HCT116 (cell line): ENCODE measurements around the gene DIAPH3. TPM values are rescaled to one million over a fixed set of nuclear protein-coding genes. Genes with fewer than 3 reads are reported as not detected.

Experiments
- ATAC-seq: fragments of 200-7000 bp; cut with Tn5 transposase; 2 replicates; pipeline ENCODE4 v1.9.1; 2020; ENCODE audit warnings: mild to moderate bottlenecking, moderate library complexity
- BruUV-seq: library from RNA; stranded (reverse); fragments of 400-500 nt; replicated peaks from 2 replicates; lab custom pipeline; 2021; lab: Mats Ljungman, UMichigan
- CTCF ChIA-PET: fragments of 300-600 bp; sonication (Branson Sonifier 250); formaldehyde crosslinking; loops from one replicate; lab custom pipeline; 2021; ENCODE audit warnings: antibody characterized with exemption; lab: Charles Lee
- POLR2A ChIA-PET: fragments of 300-600, 350-600 bp; sonication (Branson Sonifier 250); formaldehyde crosslinking; loops from one replicate; lab custom pipeline; 2021; ENCODE audit warnings: antibody characterized with exemption; lab: Charles Lee
- RAD21 ChIA-PET, 2 experiments: fragments of 300-600 bp; sonication (Branson Sonifier 250); formaldehyde crosslinking; loops; one replicate each; lab custom pipeline; 2023; ENCODE audit warnings: low total read pairs in 2 of 2; ENCODE audit not compliant: uncharacterized antibody in 2 of 2, unreplicated experiment in 2 of 2, low non-redundant PET in 1 of 2; lab: Charles Lee
- DNase-seq: peaks from one replicate; pipeline ENCODE4 v3.0.0-alpha.2; 2010; ENCODE audit warnings: low read depth, low spot score
- H2AFZ ChIP-seq: fragments of 200-600 bp; shearing (Covaris generic), sonication (generic); 2 replicates; pipeline ENCODE4 v1.6.1; 2017; ENCODE audit warnings: low read depth, mixed run types, mixed read lengths, antibody characterized with exemption, low read length; ENCODE audit not compliant: poor library complexity, severe bottlenecking
- H3K27ac ChIP-seq: 2 replicates; pipeline ENCODE4 v1.5.1; 2012; ENCODE audit warnings: low read depth, low read length
- H3K27me3 ChIP-seq: fragments of 200-600 bp; sonication (generic); 2 replicates; pipeline ENCODE4 v1.6.1; 2016; ENCODE audit warnings: mixed run types, low read length, mixed read lengths; ENCODE audit not compliant: insufficient read depth
- H3K36me3 ChIP-seq, 2 experiments: fragments of 200-500 bp in 1 of 2; fragments of 200-600 bp in 1 of 2; sonication (Bioruptor generic) in 1 of 2; sonication (generic) in 1 of 2; 2 replicates each; pipeline versions ENCODE4 v1.5.1 to v1.6.1; 2014 to 2016; ENCODE audit warnings: low read length in 2 of 2, inconsistent platforms in 1 of 2, mixed read lengths in 1 of 2, mixed run types in 1 of 2; ENCODE audit not compliant: insufficient read depth in 2 of 2, control insufficient read depth in 1 of 2
- H3K4me1 ChIP-seq, 2 experiments: fragments of 200-600 bp in 1 of 2; sonication (generic) in 1 of 2; 2 replicates each; pipeline versions ENCODE4 v1.5.1 to v1.6.1; 2012 to 2017; ENCODE audit warnings: low read length in 2 of 2, inconsistent platforms in 1 of 2, mild to moderate bottlenecking in 1 of 2, mixed read lengths in 1 of 2, mixed run types in 1 of 2, moderate library complexity in 1 of 2; ENCODE audit not compliant: insufficient read depth in 2 of 2, control insufficient read depth in 1 of 2
- H3K4me2 ChIP-seq: fragments of 200-600 bp; sonication (generic); 2 replicates; pipeline ENCODE4 v1.6.1; 2017; ENCODE audit warnings: mixed run types, low read length, mixed read lengths
- H3K4me3 ChIP-seq, 2 experiments: fragments of 200-600 bp in 1 of 2; sonication (generic) in 1 of 2; replicated peaks in 1 of 2; 2 replicates each; pipeline ENCODE4 v1.5.1; 2011 to 2016; ENCODE audit warnings: low read length in 2 of 2, control low read depth in 1 of 2, low read depth in 1 of 2, mild to moderate bottlenecking in 1 of 2, mixed read lengths in 1 of 2, mixed run types in 1 of 2
- H3K79me2 ChIP-seq: fragments of 200-600 bp; sonication (generic); 2 replicates; pipeline ENCODE4 v1.6.1; 2017; ENCODE audit warnings: mild to moderate bottlenecking, mixed run types, low read length, moderate library complexity, mixed read lengths; ENCODE audit not compliant: insufficient read depth
- H3K9ac ChIP-seq: fragments of 200-600 bp; sonication (generic); 2 replicates; pipeline ENCODE4 v1.6.1; 2016; ENCODE audit warnings: low read length, mixed read lengths
- H3K9me2 ChIP-seq: fragments of 200-600 bp; sonication (generic), shearing (Covaris generic); 2 replicates; pipeline ENCODE4 v1.6.1; 2017; ENCODE audit warnings: mixed run types, mild to moderate bottlenecking, moderate library complexity; ENCODE audit not compliant: insufficient read depth
- H3K9me3 ChIP-seq, 2 experiments: fragments of 200-500 bp in 1 of 2; fragments of 200-600 bp in 1 of 2; sonication (Bioruptor generic) in 1 of 2; sonication (generic) in 1 of 2; 2 replicates each; pipeline ENCODE4 v1.6.1; 2014 to 2017; ENCODE audit warnings: low read length in 2 of 2, mixed read lengths in 2 of 2, inconsistent platforms in 1 of 2, low read depth in 1 of 2, mild to moderate bottlenecking in 1 of 2, mixed run types in 1 of 2, moderate library complexity in 1 of 2; ENCODE audit not compliant: control insufficient read depth in 1 of 2, insufficient read depth in 1 of 2
- H4K20me1 ChIP-seq: fragments of 200-600 bp; sonication (generic), shearing (Covaris generic); 2 replicates; pipeline ENCODE4 v1.6.1; 2017; ENCODE audit warnings: mixed run types, mild to moderate bottlenecking, moderate library complexity; ENCODE audit not compliant: insufficient read depth
- ATF3 ChIP-seq: IDR thresholded peaks from 2 replicates; pipeline ENCODE4 v1.6.1; 2012
- CEBPB ChIP-seq: IDR thresholded peaks from 2 replicates; pipeline ENCODE4 v1.6.1; 2012; ENCODE audit warnings: low read depth
- ELF1 ChIP-seq: IDR thresholded peaks from 2 replicates; pipeline ENCODE4 v1.6.1; 2012; ENCODE audit warnings: low read depth, borderline replicate concordance
- EZH2 ChIP-seq: fragments of 200-600 bp; sonication (generic); IDR thresholded peaks from 2 replicates; pipeline ENCODE4 v1.6.1; 2017; ENCODE audit warnings: antibody characterized with exemption, mixed run types
- EZH2phosphoT487 ChIP-seq: fragments of 200-600 bp; IDR thresholded peaks from 2 replicates; pipeline ENCODE4 v1.6.1; 2018; ENCODE audit warnings: antibody characterized with exemption, borderline replicate concordance
- FOSL1 ChIP-seq: IDR thresholded peaks from 2 replicates; pipeline ENCODE4 v1.6.1; 2012; ENCODE audit warnings: low read depth
- JUND ChIP-seq: IDR thresholded peaks from 2 replicates; pipeline ENCODE4 v1.6.1; 2012
- MAX ChIP-seq: IDR thresholded peaks from 2 replicates; pipeline ENCODE4 v1.6.1; 2012
- POLR2A ChIP-seq: IDR thresholded peaks from 2 replicates; pipeline ENCODE4 v1.7.0; 2011; ENCODE audit warnings: borderline replicate concordance; ENCODE audit not compliant: insufficient read depth, insufficient read length; ENCODE audit errors: extremely low read depth
- POLR2AphosphoS5 ChIP-seq: IDR thresholded peaks from 2 replicates; pipeline ENCODE4 v1.6.1; 2011; ENCODE audit warnings: mild to moderate bottlenecking, low read depth, low read length, moderate library complexity
- RAD21 ChIP-seq: IDR thresholded peaks from 2 replicates; pipeline ENCODE4 v1.6.1; 2012; ENCODE audit warnings: low read depth, mild to moderate bottlenecking
- REST ChIP-seq: IDR thresholded peaks from 2 replicates; pipeline ENCODE4 v1.6.1; 2012; ENCODE audit warnings: low read depth
- SP1 ChIP-seq: IDR thresholded peaks from 2 replicates; pipeline ENCODE4 v1.6.1; 2012; ENCODE audit warnings: low read depth
- SRF ChIP-seq: IDR thresholded peaks from 2 replicates; pipeline ENCODE4 v1.6.1; 2012; ENCODE audit warnings: low read depth
- TCF7L2 ChIP-seq: IDR thresholded peaks from 2 replicates; pipeline ENCODE4 v1.7.0; 2011; ENCODE audit warnings: borderline replicate concordance, inconsistent platforms; ENCODE audit not compliant: insufficient read depth, insufficient read length; ENCODE audit errors: extremely low read depth
- YY1 ChIP-seq: IDR thresholded peaks from 2 replicates; pipeline ENCODE4 v1.6.1; 2011; ENCODE audit warnings: low read length, low read depth, moderate library complexity, mild to moderate bottlenecking; ENCODE audit not compliant: insufficient replicate concordance; ENCODE audit errors: extremely low read depth
- ZFX ChIP-seq: fragments of 450-650 bp; IDR thresholded peaks from 2 replicates; pipeline ENCODE4 v1.6.1; 2017
- intact Hi-C: fragments of 100-400 bp; cut with micrococcal nuclease; formaldehyde crosslinking; loops from 2 replicates; pipeline ENCODE4 v1.10.0; 2022
- total RNA-seq: library from RNA; stranded (reverse); gene quantifications from one replicate; pipeline ENCODE4 v1.2.1, GENCODE V29; 2021; ENCODE audit not compliant: unreplicated experiment

The DIAPH3 gene
- total RNA-seq, 1 experiment from 2014 or later, result 22.8 TPM

GRCh38 chr13:60158321-60158801 lies 5.4 kb downstream of the DIAPH3 start:
- DNase-seq, result no peak
- TF ChIP-seq TCF7L2 (no peak), SRF (no peak), EZH2 (no peak), ELF1 (no peak), RAD21 (no peak), JUND (no peak), ATF3 (no peak), REST (no peak), FOSL1 (no peak), POLR2A (no peak), YY1 (no peak), EZH2phosphoT487 (no peak), CEBPB (no peak), ZFX (no peak), MAX (no peak), POLR2AphosphoS5 (no peak), SP1 (no peak)
- TF ChIP-seq, all 23 proteins: peak for 0
- H3K9me2 ChIP-seq, result no peaks in the 10 kb centered on the region
- POLR2A ChIA-PET, result no interaction called here
- BruUV-seq, result no TSS peak
- H3K79me2 ChIP-seq, result peaks cover 92% of the 10 kb centered on the region
- H3K9ac ChIP-seq, result no peak overlapping the region
- no peak overlapping the region for H3K4me2 ChIP-seq
- H3K4me1 ChIP-seq, result peaks cover 7% of the 10 kb centered on the region in 2 experiments; a peak in 2 of 4 replicates
- RAD21 ChIA-PET, result no interaction called here
- intact Hi-C loops, result no loop called here
- no peak overlapping the region for H3K4me3 ChIP-seq
- H2AFZ ChIP-seq, result no peak overlapping the region
- H3K9me3 ChIP-seq, result no peaks in the 10 kb centered on the region
- H4K20me1 ChIP-seq, result no peaks in the 10 kb centered on the region
- CTCF ChIA-PET, result no interaction called here
- H3K27me3 ChIP-seq, result no peaks in the 10 kb centered on the region
- no peak overlapping the region for H3K27ac ChIP-seq
- ATAC-seq, result no peak
- H3K36me3 ChIP-seq, result no peaks in the 10 kb centered on the region
